NCI-H2171 treated with DMSO at 0.1 percent for 48 hours (cell line): ENCODE measurements around the gene NUCB1.
"Not testable (repeated sequence)": the region's sequence is repeated elsewhere in the genome, so short reads cannot be mapped to it uniquely, and the experiment has no call there.

ENCODE experiments used
- DNase-seq: peaks from one replicate; lab custom pipeline; 2025; lab: John Stamatoyannopoulos, UW

Gene NUCB1

GRCh38 chr19:48906324-48906723 is 6.2 kb downstream of the NUCB1 start:
- DNase-seq, result no peak

GRCh38 chr19:48907671-48908070 is 7.6 kb downstream of the NUCB1 start:
- no peak for DNase-seq

GRCh38 chr19:48909424-48910077 is 9.4 kb downstream of the NUCB1 start:
- DNase-seq, result not testable (repeated sequence)

GRCh38 chr19:48910803-48911202 is 10.7 kb downstream of the NUCB1 start:
- DNase-seq, result no peak

- DNase-seq, result peak; percentile 39
Observed at GRCh38 chr19:48913114-48913889, 13.2 kb downstream of the NUCB1 start.

GRCh38 chr19:48914181-48914580 is 14.1 kb downstream of the NUCB1 start:
- no peak for DNase-seq

GRCh38 chr19:48915757-48916156 is 15.6 kb downstream of the NUCB1 start:
- DNase-seq, result no peak

- no peak for DNase-seq
Observed at GRCh38 chr19:48918071-48918470, 18.0 kb downstream of the NUCB1 start.

- DNase-seq, result peak; percentile 47
Observed at GRCh38 chr19:48918801-48919247, 18.7 kb downstream of the NUCB1 start.

GRCh38 chr19:48919271-48919670 is 19.2 kb downstream of the NUCB1 start:
- not testable (repeated sequence) for DNase-seq

- no peak for DNase-seq
Observed at GRCh38 chr19:48920949-48921348, 20.8 kb downstream of the NUCB1 start.

GRCh38 chr19:48921721-48922500 is 21.8 kb downstream of the NUCB1 start:
- DNase-seq, result no peak

- no peak for DNase-seq
Observed at GRCh38 chr19:48922548-48923490, 22.7 kb downstream of the NUCB1 start.

GRCh38 chr19:48925240-48925843 is 25.2 kb downstream of the NUCB1 start:
- no peak for DNase-seq

- not testable (repeated sequence) for DNase-seq
Observed at GRCh38 chr19:48925890-48926289, 25.8 kb downstream of the NUCB1 start.

GRCh38 chr19:48926909-48927308 is 26.8 kb downstream of the NUCB1 start:
- DNase-seq, result no peak

GRCh38 chr19:48927692-48928091 is 27.6 kb downstream of the NUCB1 start:
- DNase-seq, result not testable (repeated sequence)

- no peak for DNase-seq
Observed at GRCh38 chr19:48928164-48929025, 28.3 kb downstream of the NUCB1 start.

- peak; percentile 95 for DNase-seq
Observed at GRCh38 chr19:48933382-48933932, 33.3 kb downstream of the NUCB1 start, which contains the start of gene DHDH. DHDH (plus strand) TSS chr19:48933699; CDS start chr19:48933722, 23 bp downstream.

GRCh38 chr19:48934837-48935236 is 34.7 kb downstream of the NUCB1 start:
- no peak for DNase-seq
